HFF-Myc (cell line): ENCODE measurements around the gene TENM4.

Source experiments
- DNase-seq: peaks from one replicate; pipeline ENCODE4 v3.0.0-alpha.2; 2011; ENCODE audit warnings: low read depth; ENCODE audit errors: extremely low read depth
- H3K4me3 ChIP-seq: replicated peaks from 2 replicates; pipeline ENCODE4 v1.5.1; 2011; ENCODE audit warnings: low read depth, mild to moderate bottlenecking, control low read depth, low read length
- TF ChIP-seq, protein P1 (sequence below): IDR thresholded peaks from 2 replicates; pipeline ENCODE4 v1.5.1; 2012; ENCODE audit warnings: mild to moderate bottlenecking, low read depth, low read length, control low read depth; ENCODE audit errors: missing control alignments

TENM4 gene

DNA sequence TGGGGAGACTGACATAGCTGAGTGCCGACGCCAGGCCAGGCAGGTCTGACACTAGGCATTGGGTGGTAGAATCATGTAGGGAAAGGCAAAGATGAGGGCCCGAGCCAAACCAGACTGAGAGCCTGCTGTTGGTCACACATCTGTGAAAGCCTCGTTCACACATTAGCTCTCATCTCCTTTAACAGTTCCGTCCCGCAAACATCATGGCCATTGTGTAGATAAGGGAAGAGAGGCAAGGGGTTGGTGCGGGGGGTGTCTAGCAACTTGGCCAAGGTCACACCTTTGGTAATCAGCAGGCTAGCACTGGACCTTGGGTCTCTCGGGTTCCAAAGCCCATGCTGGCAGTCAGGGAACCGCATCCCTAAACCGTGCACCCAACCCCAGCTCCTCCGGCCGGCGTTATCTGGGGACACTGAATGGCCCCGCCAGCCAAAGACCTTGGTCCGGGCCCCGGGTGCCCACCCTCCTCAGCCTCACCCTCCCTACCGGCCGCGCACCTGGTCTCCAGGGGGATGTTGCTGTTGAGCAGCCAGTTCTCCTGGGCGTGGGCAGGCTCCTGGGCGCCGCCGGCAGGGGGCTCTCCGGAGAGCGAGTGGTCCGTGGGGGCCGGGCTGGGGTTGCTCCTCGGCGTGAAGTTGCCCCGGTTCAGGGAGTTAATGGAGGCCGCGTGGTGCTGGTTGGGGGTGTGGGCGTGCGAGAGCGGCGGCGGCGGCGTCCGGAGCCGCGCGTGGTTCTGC lies 537.9 kb downstream of the TENM4 start:
- no peak for DNase-seq
- TF ChIP-seq, protein P1, sequence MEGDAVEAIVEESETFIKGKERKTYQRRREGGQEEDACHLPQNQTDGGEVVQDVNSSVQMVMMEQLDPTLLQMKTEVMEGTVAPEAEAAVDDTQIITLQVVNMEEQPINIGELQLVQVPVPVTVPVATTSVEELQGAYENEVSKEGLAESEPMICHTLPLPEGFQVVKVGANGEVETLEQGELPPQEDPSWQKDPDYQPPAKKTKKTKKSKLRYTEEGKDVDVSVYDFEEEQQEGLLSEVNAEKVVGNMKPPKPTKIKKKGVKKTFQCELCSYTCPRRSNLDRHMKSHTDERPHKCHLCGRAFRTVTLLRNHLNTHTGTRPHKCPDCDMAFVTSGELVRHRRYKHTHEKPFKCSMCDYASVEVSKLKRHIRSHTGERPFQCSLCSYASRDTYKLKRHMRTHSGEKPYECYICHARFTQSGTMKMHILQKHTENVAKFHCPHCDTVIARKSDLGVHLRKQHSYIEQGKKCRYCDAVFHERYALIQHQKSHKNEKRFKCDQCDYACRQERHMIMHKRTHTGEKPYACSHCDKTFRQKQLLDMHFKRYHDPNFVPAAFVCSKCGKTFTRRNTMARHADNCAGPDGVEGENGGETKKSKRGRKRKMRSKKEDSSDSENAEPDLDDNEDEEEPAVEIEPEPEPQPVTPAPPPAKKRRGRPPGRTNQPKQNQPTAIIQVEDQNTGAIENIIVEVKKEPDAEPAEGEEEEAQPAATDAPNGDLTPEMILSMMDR = no peak
- no peak overlapping the region for H3K4me3 ChIP-seq

DNA sequence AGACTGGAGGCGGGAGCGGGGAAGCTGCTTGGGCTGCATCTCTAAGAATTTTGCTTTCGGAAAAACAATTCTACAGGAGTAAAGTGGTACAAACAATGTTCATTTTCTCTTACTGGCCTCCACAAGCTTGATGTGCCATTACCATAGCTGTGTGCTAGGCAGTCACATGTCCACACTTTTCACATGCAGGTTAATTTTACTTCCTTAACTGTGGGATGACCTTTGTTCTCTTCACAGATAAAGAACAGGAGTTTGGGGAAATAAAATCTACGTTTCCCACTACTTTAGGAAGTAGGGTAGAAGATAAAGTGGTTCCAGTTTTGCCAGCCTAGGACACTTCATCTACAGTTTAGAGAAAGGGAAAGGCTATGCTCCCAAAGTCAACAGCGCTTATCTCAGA lies 539.0 kb downstream of the TENM4 start:
- no peak overlapping the region for H3K4me3 ChIP-seq
- DNase-seq = no peak
- TF ChIP-seq, protein P1 = no peak

DNA sequence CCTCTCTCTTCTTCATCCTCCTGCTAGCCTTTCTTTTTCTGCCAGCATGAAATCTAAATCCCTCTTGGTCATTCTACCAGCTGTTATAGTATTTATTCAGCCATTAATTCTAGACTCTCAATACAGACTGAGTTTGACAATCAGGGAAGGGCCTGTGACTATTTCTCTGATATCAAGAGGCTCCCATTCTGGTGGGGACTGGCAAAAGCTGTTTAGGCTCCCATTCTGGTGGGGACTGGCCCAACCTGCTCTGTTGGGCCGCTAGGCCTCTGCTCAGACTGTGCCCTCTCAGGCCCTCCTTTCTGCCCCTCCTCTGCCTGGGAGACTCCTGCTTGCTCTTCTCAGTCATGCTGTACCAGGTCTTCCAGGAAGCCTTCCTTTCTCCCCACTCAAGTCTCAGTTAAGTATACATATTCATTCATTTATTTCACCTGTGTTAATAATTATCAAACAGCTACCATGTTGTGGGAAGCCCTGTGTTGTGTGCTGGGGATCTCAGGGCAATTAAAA lies 542.5 kb downstream of the TENM4 start:
- TF ChIP-seq, protein P1 = no peak
- H3K4me3 ChIP-seq = no peak overlapping the region
- DNase-seq = no peak

DNA sequence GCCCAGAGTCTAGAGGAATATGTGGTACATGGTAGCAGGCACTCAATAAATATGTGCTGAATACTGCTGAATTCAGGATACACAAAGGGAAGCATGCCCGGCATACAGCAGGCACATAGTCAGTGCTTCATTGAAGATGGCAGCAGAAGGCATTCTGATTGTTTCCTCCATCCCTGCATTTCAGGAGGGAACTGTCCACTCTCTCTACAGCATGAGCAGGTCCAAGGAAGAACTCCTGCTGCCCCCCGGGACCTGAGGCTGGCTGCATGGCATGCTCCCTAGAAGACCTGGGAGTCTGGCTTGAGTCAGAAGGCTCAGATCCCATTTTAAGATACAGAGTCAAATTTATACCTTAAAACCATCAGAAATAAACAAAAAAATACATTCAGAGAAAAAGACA lies 546.8 kb downstream of the TENM4 start:
- TF ChIP-seq, protein P1 = no peak
- H3K4me3 ChIP-seq = no peak overlapping the region
- DNase-seq = no peak

DNA sequence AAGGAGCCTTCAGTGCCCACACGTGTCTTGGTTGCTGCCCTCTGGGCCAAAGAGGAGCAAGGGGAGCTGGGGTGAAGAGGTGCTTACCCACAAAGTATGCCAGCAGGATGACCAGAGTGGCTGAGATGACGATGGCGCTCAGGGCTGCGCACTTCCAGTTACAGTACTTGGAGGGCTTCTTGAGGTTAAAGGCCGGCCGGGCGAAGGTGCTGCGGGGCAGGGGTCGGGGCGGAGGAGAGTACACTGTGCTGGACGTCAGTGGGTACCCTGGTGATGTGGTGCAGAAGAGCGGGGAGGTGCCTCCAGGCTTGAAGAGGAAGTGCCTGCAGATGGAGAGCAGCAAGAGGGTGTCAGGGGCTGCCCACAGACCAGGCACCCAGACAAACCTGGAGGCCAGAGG lies 551.1 kb downstream of the TENM4 start:
- H3K4me3 ChIP-seq = no peak overlapping the region
- no peak for DNase-seq
- TF ChIP-seq, protein P1 = no peak

DNA sequence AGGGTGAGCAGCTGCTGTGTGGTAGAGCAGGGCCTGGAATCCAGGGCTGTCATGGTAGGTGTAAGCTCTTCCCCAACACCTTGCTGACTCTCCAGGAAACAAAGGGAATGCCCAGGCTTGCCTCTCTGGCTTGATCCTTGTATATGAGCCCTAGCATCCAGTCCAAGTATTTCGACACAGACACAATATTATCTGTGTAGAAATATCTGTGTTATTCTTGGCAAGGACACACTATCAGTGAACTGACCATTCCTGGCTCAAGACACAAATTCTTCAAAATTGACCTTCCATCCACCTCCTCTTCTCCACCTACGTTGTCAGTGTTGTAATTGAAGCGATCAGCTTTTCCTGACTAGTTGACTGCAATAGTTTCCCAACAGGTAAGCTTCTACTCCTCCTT lies 554.2 kb downstream of the TENM4 start:
- TF ChIP-seq, protein P1 = no peak
- no peak for DNase-seq
- H3K4me3 ChIP-seq = no peak overlapping the region
